HTR-8/SVneo (cell line): Measurements from ENCODE around the gene UNC119B.

Source experiments
- DNase-seq: peaks from one replicate; pipeline ENCODE4 v3.0.0; 2011; ENCODE audit warnings: low spot score, mixed read lengths; ENCODE audit not compliant: insufficient read length
- FAIRE-seq: peaks from 2 replicates; lab custom pipeline; 2011; peaks lifted over from hg19 to GRCh38; lab: Jason Lieb, UNC

Gene UNC119B

GRCh38 chr12:120687578-120688289 lies 22.5 kb upstream of the UNC119B start:
- FAIRE-seq, result no peak
- no peak for DNase-seq

GRCh38 chr12:120688527-120689071 lies 21.7 kb upstream of the UNC119B start:
- DNase-seq (no peak), FAIRE-seq (no peak)

GRCh38 chr12:120689397-120690082 lies 20.7 kb upstream of the UNC119B start:
- FAIRE-seq, result no peak
- no peak for DNase-seq

- DNase-seq, result no peak
- no peak for FAIRE-seq
These were observed 20.2 kb upstream of the UNC119B start for GRCh38 chr12:120690083-120690450.

GRCh38 chr12:120690978-120691377 lies 19.3 kb upstream of the UNC119B start:
- FAIRE-seq (no peak), DNase-seq (no peak)

- no peak for FAIRE-seq
- DNase-seq, result no peak
These were observed 17.7 kb upstream of the UNC119B start for GRCh38 chr12:120692524-120693033.

- no peak for FAIRE-seq
- DNase-seq, result no peak
These were observed 16.4 kb upstream of the UNC119B start for GRCh38 chr12:120693848-120694247.

GRCh38 chr12:120696626-120697025 lies 13.6 kb upstream of the UNC119B start:
- FAIRE-seq (no peak), DNase-seq (no peak)

GRCh38 chr12:120697344-120697743 lies 12.9 kb upstream of the UNC119B start:
- FAIRE-seq (no peak), DNase-seq (no peak)

- DNase-seq (no peak), FAIRE-seq (no peak)
These were observed 11.6 kb upstream of the UNC119B start for GRCh38 chr12:120698665-120699064.

GRCh38 chr12:120699553-120699952 lies 10.7 kb upstream of the UNC119B start:
- FAIRE-seq, result no peak
- DNase-seq, result no peak

GRCh38 chr12:120700886-120701285 lies 9.4 kb upstream of the UNC119B start:
- DNase-seq (no peak), FAIRE-seq (no peak)

- DNase-seq, result no peak
- no peak for FAIRE-seq
These were observed 7.6 kb upstream of the UNC119B start for GRCh38 chr12:120702637-120703036.

GRCh38 chr12:120703311-120703942 lies 6.8 kb upstream of the UNC119B start:
- no peak for FAIRE-seq
- DNase-seq, result no peak

GRCh38 chr12:120705618-120706017 lies 4.6 kb upstream of the UNC119B start:
- DNase-seq (no peak), FAIRE-seq (no peak)

GRCh38 chr12:120706029-120706428 lies 4.2 kb upstream of the UNC119B start:
- FAIRE-seq (no peak), DNase-seq (no peak)

GRCh38 chr12:120708651-120709050 lies 1.6 kb upstream of the UNC119B start:
- DNase-seq (no peak), FAIRE-seq (no peak)

- no peak for FAIRE-seq
- DNase-seq, result no peak
These were observed 593 bp downstream of the UNC119B start for GRCh38 chr12:120710805-120711296.

- no peak for DNase-seq
- no peak for FAIRE-seq
These were observed 1.2 kb downstream of the UNC119B start for GRCh38 chr12:120711411-120711810.

- no peak for FAIRE-seq
- no peak for DNase-seq
These were observed 2.4 kb downstream of the UNC119B start for GRCh38 chr12:120712610-120713009.
